ENCODE results near the gene SH3TC2.

GRCh38 chr5:149028984-149029383 is 33.9 kb downstream of the SH3TC2 start:
- no peak for TF ChIP-seq PKNOX1 (IDR thresholded peaks at IDR 0.05)
- no peak for TF ChIP-seq HDGF (IDR thresholded peaks at IDR 0.05; ENCODE audit: borderline replicate concordance)
- TF ChIP-seq ZNF384 (IDR thresholded peaks at IDR 0.05) = no peak

Data from HEK293T (cell line).